ENCODE measurements around the gene C16orf78.

C16orf78 gene

DNA sequence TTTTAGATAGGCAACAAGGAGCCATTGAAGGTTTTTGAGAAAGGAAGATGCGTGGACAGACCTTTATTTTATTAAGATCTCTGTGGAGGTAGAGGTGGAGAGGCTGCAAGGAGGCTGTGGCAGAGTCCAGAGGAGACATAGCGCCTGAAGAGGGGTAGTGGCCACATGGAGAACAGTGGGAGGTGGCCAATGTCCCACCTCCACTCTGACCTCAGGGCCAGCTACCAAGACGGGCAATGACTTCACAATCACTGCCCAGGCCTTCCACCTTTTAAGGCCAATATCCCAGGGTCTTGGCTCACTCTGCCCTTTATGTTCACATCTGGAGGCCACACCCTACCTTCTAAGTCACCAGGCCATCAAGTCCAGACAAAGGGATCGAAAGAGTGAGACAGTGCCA is at the start of gene C16orf78:
TSS of gene C16orf78 (plus strand) at position 301 of the 400 bp plus-strand sequence. CDS start 136 bp downstream, outside the sequence.
- no peak for DNase-seq

GRCh38 chr16:49324703-49325102 is 48.9 kb upstream of the C16orf78 start:
- DNase-seq = no peak

DNA sequence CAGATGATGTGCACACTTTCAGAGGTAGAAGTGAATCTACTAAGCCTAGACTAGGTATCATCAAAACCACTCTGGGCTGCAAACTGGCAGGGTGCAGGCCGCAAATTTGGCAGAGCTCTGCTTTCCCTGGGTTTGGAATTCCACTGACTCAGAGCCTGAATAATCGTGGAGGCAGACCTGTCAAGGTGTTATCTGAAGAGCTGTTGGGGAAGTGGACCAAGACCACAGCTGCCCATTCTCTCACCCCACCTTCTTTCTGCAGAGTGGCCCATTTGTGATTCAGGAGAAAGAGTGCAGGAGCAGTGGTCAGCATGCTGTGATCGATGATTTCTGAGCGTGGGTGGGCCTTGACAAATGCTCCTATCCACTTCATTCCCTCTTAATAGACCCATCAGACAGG is 46.1 kb upstream of the C16orf78 start:
- DNase-seq = no peak

- no peak for DNase-seq
Observed at GRCh38 chr16:49328325-49328724, 45.3 kb upstream of the C16orf78 start.

DNA sequence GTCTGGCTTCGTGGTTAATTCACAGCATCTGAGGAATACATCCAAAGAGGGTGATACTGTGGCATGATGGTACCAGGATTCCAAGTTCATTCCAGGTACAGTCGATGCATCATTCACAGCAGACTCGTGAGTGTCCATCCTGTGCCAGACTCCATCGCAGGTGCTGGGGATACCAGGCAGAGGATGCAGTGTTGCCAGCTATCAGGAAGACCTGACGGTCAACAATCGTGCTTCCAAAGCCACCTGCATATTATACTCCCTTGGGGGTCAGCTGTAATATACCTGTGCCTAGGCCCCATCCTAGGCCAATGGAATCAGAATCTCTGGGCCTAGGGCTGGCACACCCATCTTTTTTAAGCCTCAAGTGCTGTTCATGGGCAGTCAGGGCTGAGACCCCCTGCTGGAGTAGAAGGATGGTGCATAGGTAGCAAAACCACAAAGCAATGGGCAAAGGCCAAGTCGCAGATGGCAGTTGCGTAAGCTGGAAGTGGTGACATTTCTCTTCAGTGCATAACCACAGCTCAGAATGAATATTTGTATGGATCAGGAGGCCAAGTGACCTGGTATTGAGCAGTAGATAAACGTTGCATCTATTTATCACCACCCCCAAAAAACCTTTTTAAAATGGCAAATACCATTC is 42.9 kb upstream of the C16orf78 start:
- DNase-seq = peak; percentile 33

DNA sequence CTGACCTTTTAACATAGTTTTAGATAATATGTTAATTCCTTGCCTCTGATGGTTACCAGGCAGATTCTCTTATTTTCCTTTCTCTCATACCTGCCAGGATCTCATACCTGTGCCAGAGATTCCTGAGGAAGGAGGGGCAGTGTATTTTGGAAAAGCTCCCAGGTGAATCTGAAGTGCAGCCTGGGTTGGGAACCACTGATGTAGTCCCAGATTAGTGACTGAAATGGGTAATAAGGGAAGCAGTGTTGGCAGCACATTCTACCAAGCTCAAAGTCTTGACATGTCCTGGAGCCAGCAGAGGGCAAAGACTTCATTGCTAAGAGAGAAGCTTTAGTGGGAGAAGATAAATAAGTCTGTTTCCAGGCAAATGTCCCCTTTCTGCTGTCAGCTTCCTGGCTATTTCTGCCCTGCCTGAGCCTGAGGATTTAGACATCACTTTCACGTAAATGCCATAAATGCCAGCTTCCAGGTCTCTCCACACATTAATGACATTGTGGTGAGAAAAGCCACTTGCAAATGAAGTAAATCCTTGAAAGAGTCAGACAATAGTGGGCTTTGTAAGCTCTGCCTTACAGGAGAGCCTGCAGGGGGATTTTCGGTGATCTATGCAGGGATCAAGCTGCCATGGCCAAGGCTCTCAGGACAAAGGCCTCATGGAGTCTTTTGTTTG is 40.9 kb upstream of the C16orf78 start:
- DNase-seq = no peak

DNA sequence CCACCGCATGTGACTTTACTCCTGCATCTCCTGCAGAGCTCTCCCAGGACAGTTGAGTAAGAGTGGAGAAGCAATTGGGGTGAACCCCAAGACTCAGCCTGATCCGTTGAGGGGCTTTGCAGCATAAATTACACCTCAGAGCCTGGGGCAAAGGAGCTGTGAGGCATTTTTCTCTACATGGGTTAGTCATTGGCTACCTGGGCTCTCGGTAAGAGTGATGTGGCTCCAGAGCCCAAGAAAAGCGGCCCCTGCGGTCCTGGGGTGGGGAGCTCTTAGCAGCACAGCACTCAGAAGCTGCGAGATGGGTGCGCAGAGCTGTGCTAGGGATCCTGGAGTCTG is 40.4 kb upstream of the C16orf78 start:
- no peak for DNase-seq

GRCh38 chr16:49335828-49336227 is 37.8 kb upstream of the C16orf78 start:
- no peak for DNase-seq

DNA sequence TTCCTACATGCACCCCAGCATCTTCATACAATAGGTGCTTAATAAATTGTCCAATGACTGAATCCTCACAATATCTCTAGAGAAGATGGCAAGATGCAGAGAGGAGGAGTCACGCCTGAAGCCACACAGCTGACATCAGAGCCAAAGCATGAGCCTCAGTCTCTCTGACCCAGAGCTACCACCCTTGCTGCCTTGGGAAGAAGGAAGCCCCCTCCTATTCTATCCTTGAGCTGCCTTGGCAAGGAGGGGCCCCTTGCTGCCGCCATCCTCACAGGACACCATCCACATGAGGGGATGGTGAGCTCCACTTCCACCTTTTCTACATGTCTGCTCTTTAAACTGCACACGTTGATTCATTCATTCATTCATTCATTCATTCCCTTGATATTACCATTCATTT is 37.0 kb upstream of the C16orf78 start:
- no peak for DNase-seq

DNA sequence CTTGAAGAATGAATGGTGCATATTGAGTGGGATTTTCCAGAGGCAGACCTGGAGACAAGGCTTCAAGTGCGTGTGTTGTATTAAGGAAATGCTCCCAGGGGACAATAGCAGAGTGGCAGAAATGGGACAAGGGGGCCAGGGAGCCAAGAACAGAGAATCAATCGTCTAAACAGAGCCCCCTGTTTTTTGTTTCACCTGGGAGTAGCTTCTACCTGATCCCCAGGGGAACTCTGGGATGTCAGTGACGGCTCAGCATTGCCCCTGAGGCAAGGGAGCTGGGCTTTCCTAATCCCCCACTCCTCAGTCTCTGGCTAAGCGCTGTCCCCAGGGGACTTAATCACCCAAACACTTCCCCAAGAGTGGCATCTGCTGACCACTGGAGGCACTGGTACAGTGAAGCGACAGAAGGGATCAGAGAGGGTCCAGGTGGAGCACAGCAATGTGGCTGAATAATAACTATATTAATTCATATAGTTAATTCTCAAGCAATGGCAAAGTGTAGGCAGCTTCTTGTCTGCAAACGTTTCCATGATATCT is 35.7 kb upstream of the C16orf78 start:
- DNase-seq = no peak

DNA sequence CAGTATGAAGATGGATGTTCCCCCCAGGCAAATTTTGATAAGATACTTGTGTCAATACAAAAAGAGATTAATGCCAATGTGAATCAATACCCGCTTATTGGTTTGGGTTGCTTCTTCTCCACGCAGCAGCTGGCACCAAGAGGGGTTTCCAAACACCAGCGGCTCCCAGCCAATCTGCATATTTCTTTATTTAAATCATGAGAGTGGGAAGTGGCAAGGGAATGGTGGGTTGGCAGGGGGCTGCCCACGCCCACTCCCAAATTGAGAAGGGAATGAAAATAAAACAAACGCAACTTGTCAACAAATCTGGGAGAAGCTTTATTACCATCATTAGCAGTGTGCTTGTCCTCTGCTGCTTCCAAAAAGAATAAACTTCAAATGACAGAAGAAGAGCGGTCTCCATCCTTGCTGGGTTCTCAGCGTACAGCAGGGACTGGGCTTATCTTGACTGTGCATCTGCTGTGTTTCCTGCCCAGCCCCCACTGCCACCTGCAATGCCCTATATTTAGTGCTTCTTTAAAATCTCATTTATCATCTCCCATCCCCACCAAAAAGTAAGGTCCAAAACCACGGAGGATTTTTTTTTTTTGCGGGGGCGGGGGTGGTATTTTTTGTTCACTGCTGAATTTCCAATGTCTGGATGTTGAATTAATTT is 34.9 kb upstream of the C16orf78 start:
- no peak for DNase-seq

DNA sequence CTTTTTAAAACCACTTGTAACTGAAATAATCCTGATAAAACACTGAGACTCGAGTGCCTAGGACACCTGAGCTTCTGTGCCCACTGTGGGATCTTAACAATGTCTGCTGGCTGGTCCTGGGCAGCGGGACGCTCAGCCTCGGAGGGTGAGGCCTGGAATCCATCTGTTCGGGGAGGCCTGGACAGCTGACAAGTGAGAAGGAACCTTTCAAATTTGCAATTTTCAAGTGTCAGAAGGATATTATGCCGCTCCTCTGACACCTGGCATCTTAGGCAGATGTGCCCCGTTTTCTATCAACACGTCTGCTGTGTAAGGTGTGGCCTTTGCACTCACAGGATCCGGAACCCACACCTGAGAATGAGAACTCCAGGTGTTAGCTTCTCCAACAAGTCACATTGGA is 33.1 kb upstream of the C16orf78 start:
- DNase-seq = no peak

DNA sequence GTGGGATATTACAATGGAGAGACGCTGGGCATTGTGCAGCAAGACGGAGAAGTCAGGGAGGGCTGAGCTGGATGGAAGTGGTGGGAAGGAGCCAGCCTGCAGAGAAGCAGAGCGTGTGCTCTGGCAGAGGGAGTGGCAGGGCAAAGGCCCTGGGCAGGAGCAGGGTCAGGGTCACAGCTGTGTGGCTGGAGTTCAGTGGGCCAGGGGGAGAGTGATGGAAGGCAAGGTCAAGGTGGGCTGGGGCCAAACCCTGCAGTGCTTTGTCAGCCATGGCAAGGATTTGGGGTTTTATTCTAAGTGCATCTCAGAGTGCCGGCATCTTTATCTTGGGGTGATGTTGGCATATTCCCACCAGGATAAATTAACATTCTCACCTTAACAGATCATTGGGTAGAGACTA is 31.9 kb upstream of the C16orf78 start:
- no peak for DNase-seq

DNA sequence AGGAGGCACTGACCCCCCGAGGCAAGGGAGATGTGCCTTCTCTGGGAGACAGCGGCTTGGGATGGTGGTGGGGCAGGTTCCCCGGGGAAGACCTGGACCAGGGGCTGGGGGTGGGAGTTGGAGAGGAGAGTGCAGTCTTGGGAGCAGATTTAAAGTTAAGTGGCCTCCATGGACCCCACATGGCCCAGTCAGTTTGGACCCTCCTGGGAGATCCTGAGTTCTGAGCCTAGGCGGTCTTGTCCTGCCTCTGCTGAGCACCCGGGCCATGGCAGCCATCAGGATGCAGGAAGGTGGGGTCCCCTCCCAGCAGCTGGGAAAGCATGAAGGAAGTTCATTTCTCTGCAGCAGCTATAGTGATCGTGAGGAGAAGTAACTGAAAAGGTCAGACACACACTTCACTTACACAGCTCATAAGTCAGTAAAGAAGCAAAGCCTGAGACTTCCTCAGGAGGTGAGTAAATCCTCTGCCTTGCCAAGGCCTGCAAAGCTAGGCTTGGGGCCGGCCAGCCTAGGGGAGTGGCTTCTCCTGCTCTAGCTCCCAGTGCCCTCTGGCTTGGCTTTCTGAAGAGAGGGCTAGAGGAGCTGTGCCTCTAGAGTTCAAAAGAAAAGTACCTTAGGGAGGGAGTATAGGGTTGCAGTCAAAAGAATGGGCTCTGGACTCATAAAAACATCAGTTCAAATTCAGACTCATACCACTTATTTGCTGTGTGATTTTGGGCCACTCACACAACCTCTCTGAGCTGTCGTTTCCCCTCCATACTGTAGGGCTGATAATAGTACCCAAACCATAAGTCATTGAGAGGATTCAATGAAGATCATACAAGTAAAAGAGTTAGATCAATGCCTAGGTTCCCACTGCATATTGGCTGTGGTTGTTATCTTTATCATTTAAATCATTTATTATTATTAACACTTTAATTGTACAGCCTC is 31.0 kb upstream of the C16orf78 start:
- DNase-seq = no peak

DNA sequence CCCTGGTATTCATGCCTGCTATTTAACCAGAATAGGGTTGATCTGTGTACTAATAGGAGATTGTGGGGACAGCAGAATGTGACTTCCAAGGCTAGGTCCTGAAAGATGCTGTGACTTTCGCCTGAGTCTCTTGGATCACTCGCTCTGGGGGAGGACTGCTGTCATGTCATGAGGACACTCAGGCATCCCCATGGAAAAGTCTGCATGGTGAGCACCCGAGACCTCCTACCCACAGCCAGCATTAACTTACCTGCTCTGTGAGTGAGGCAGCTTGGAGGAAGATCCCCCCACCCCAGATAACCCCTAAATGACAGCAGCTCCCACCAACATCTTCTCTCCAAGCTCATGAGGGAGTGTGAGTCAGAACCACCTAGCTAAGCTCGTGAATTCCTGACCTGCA is 30.3 kb upstream of the C16orf78 start:
- DNase-seq = no peak

- no peak for DNase-seq
Observed at GRCh38 chr16:49344401-49344800, 29.2 kb upstream of the C16orf78 start.

DNA sequence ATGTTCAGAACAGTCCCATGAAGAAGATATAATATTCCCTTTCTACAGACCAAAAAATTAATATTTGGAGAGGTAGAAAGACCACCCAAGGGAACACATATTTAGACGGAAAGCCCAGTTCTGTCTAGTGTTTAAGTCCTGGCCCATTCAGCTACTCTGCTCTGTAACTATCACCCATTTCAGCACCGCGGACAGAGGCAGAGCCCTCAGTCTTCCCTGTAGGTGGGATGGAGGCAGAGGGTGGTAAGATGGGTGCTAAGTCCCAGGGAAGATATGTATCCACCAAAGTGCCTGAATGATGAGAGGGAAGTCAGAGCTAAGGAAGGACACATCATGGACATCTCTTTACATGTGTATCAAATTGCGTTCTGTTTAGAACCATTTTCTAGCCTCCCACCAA is 27.8 kb upstream of the C16orf78 start:
- DNase-seq = peak; percentile 61

GRCh38 chr16:49346459-49346858 is 27.1 kb upstream of the C16orf78 start:
- DNase-seq = no peak

DNA sequence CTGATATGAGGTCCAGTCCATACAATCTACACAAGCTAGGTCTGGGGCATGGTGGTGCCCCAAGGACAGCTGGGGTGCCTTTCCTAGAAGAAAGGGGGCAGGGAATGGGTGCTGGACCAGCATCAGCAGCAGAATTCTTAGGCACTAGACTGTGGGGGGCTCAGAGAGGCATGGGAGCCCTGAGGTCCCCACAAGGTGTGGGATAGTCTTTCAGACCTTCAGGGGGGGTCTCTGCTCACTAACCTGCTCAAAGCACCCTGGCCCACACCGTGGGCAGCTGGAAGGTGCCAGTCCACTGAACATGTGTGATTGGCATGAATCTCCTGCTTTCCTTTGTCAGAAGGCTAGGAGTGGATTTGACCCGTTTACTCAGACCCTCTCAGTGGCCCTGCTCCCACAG is 26.1 kb upstream of the C16orf78 start:
- DNase-seq = no peak

- DNase-seq = peak; percentile 9
Observed at GRCh38 chr16:49348408-49349176, 25.0 kb upstream of the C16orf78 start.

DNA sequence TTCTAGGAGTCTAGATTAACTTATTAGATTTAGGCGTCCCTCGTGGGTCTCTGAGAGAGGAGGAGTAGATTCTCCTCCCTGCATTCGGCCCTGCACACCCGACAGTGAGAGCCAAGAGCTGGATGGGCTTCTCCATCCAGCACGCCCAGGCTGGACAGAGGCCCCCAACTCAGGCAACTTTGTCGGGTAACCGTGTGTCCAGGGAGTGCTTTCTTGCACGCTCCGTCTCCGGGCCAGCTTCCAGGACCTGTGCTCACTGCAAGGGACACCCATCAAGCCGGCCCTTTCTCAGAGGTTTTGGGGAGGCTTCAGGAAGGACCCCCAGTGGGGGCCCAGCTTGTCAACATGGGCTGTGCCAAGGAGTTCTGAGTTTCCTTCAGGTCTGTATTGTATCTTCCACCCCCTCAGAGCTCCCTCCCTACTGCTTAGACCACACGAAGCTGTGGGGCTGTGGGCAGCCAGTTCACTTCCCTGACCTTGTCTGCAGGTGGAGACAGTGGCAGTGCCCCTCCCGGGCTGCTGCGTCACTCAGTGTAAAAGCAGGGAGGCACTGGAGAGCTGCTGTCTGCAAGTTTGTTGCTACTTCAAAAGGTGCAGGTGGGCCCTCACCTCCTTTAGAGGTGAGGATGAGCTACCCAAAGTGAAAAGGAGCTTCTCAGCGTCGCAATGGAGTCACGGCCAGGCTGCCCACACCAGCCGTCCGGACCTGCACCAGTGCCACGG is 24.0 kb upstream of the C16orf78 start:
- DNase-seq = no peak

Data from hematopoietic multipotent progenitor cell treated with erythropoietin and hydrocortisone succinate and interleukin-3 and kit ligand, for 6 days (in vitro differentiated cells).